ENCODE data around the gene MBNL1. TPM values are rescaled to one million over a fixed set of nuclear protein-coding genes. Genes with fewer than 3 reads are reported as not detected.

The MBNL1 gene
- total RNA-seq, 1 donor from 2014 or later, result 36.2 TPM

DNA sequence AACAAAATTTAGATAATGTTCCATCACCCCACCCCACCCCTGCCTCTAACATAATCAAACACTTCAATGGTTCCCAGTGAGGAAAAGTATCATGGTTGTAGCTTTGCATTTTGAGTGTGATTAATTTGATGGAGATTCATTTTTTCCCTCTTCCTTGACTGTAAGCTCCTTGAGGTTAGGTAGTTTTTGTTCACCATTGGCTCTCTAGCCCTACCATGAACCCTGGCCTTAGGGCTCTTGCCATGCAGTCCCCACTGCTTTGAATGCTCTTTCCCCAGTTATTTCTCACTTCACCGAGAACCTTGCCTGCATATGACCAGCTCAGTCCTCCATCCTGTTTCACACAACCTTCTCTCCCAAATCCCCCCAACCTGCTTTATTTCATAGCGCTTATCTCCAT, 5.0 kb upstream of the MBNL1 start:
- peaks cover 34% of the 10 kb centered on the region for H3K4me1 Mint-ChIP-seq
- H3K27me3 Mint-ChIP-seq (ENCODE audit: low read depth), result no peaks in the 10 kb centered on the region
- no peaks in the 10 kb centered on the region for H3K9me3 Mint-ChIP-seq
- no peaks in the 10 kb centered on the region for H3K36me3 Mint-ChIP-seq (ENCODE audit: low read depth)
- no peak overlapping the region for H3K27ac Mint-ChIP-seq (ENCODE audit: unreplicated experiment)
- no peak for DNase-seq (ENCODE audit: low read depth, low spot score)
- no peak overlapping the region for H3K4me3 Mint-ChIP-seq
- no peak for TF ChIP-seq CTCF (conservative IDR thresholded peaks at IDR 0.05)

GRCh38 chr3:152264378-152264777, 4.4 kb upstream of the MBNL1 start:
- Mint-ChIP-seq H3K27ac (ENCODE audit: unreplicated experiment) (no peak overlapping the region), H3K4me3 (no peak overlapping the region), H3K36me3 (ENCODE audit: low read depth) (no peaks in the 10 kb centered on the region), H3K4me1 (peaks cover 29% of the 10 kb centered on the region), H3K9me3 (no peaks in the 10 kb centered on the region), H3K27me3 (ENCODE audit: low read depth) (no peaks in the 10 kb centered on the region)
- no peak for DNase-seq (ENCODE audit: low read depth, low spot score)
- TF ChIP-seq CTCF (conservative IDR thresholded peaks at IDR 0.05), result no peak

DNA sequence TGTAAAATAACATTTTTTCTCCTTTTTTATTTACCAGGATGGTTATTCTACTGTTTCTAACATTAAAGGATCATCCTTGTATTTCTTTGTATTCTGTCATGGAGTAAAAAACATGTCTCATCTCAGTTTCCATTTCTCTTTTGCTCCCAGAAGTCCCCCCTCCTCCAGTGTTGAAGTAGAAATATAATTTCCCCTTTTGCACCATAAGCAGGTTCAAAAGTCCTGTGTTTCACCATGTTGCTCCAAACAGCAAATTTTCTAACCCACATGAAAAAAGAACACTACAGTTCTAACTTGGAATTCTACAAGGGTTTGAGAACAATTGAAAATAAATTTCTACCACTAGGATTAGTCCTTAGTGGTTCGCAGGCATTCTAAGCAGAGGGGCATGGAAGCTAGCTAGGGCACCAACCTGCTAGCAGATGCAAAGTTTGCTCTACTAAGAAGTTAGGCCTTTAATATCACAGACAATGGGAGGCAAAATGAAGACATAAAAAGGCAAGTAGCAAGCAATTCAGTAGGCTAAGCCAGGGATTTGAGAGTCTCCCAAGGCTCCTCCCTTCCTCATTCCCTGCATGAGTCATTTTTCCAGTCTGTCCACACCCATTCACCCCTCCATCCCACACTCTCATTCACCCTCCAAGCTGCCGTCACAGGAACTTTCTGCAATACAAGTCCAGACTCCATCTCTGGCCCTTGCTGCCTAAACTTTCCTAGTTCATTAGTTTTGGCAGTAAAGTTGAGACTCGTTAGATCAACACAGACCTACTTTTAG, 2.3 kb upstream of the MBNL1 start:
- Mint-ChIP-seq H3K9me3 (no peaks in the 10 kb centered on the region), H3K27me3 (ENCODE audit: low read depth) (no peaks in the 10 kb centered on the region), H3K36me3 (ENCODE audit: low read depth) (no peaks in the 10 kb centered on the region), H3K27ac (ENCODE audit: unreplicated experiment) (no peak overlapping the region), H3K4me3 (peak overlapping the region; percentile 80), H3K4me1 (peaks cover 36% of the 10 kb centered on the region)
- DNase-seq (ENCODE audit: low read depth, low spot score), result no peak
- no peak for TF ChIP-seq CTCF (conservative IDR thresholded peaks at IDR 0.05)

DNA sequence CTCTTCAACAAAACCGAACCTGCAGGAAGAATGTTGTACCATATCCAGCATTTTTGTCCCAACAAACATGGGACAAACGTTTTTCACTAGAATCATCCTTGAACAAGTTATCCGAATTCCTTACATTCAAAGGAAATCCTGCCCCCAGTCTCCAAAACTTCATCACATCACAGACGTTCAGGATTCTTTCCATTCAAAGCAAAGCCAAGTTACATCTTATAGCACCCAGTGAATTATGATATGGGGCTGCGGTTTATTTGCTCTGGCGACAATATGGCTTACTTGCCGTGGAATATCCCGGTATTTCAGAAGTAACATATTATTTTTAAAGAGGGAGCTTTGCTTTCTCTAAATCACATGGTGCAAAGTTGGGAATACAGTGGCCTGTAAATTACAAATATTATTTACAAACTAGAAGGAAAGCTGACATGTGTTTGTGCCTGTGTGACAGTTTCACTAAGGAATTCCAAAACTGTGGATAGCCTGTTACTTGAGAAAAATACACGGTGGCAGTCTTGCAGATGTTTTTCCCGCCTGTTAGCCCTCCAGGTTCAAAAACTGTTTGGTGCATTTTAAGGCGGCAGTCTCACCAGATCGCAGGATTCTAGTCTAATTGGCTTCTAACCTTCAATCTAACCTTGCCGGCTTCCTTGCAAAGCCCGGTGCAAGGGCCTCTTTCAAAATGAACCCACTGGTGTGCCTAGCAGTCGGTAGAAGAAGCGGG, 736 bp upstream of the MBNL1 start:
- no peaks in the 10 kb centered on the region for H3K9me3 Mint-ChIP-seq
- no peak for DNase-seq (ENCODE audit: low read depth, low spot score)
- H3K4me3 Mint-ChIP-seq, result peak overlapping the region; percentile 100
- H3K36me3 Mint-ChIP-seq (ENCODE audit: low read depth), result no peaks in the 10 kb centered on the region
- H3K4me1 Mint-ChIP-seq, result peaks cover 48% of the 10 kb centered on the region
- TF ChIP-seq CTCF (conservative IDR thresholded peaks at IDR 0.05), result no peak
- H3K27ac Mint-ChIP-seq (ENCODE audit: unreplicated experiment), result peak overlapping the region; percentile 98
- no peaks in the 10 kb centered on the region for H3K27me3 Mint-ChIP-seq (ENCODE audit: low read depth)

DNA sequence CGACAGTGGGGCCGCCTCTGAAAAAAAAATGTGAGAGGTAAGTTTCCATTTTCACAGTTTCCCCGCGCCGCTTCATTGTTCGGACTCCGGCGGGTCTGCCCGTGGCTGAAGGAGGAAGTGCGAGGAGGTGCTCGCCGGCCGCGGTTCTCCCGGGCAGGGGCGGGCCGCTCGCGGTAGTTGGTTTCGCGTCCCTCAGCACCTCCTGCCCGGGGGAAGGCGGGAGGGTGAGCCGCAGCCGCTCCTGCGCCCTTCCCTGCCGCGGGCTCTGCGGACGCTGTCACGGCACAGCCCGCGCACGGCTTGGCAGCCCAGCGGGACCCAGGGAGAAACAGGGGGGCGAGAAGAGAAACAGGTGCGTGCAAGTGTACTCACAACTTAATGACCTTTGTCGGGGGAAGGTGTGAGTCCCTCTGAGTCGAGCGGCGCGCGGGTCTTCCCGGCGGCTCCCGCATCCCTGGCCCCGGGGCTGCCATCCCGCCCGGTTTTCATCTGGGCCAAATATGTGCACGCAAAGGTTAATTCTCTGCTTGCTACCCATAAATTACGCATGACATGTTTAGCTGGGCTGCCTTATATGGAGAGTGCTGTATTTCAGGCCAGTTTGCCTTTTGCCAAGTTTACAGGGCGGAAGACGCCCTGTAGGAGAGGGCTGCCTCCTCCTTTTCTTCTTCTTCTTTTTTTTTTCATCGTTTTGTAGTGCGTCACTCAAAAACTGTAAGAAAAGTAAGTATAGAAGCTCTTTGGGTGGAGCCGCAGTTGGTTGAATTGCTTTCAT, 514 bp downstream of the MBNL1 start:
- no peaks in the 10 kb centered on the region for H3K36me3 Mint-ChIP-seq (ENCODE audit: low read depth)
- no peak for TF ChIP-seq CTCF (conservative IDR thresholded peaks at IDR 0.05)
- H3K27ac Mint-ChIP-seq (ENCODE audit: unreplicated experiment), result peak overlapping the region; percentile 95
- H3K4me3 Mint-ChIP-seq, result peak overlapping the region; percentile 100
- no peaks in the 10 kb centered on the region for H3K9me3 Mint-ChIP-seq
- H3K4me1 Mint-ChIP-seq, result peaks cover 49% of the 10 kb centered on the region
- H3K27me3 Mint-ChIP-seq (ENCODE audit: low read depth), result no peaks in the 10 kb centered on the region
- DNase-seq (ENCODE audit: low read depth, low spot score), result peak; percentile 61
